HG02759 (cell line): ENCODE measurements around the gene HIKESHI.
A peak's percentile ranks its signal among the peaks of the same experiment; 100 is the strongest.
"Not testable (repeated sequence)": the region's sequence is repeated elsewhere in the genome, so short reads cannot be mapped to it uniquely, and the experiment has no call there.

ENCODE experiments used
- ATAC-seq: cut with Tn5 transposase; IDR thresholded peaks from one replicate; pipeline ENCODE4 v1.9.1; 2021; ENCODE audit warnings: mild to moderate bottlenecking, moderate library complexity; ENCODE audit not compliant: unreplicated experiment

Gene HIKESHI

GRCh38 chr11:86292912-86293616, 9.0 kb upstream of the HIKESHI start:
- ATAC-seq = peak; percentile 81

- no peak for ATAC-seq
Measured at GRCh38 chr11:86294026-86294425, 8.0 kb upstream of the HIKESHI start.

- ATAC-seq = no peak
Measured at GRCh38 chr11:86301742-86302091, 323 bp upstream of the HIKESHI start.

GRCh38 chr11:86303257-86303656, 1.2 kb downstream of the HIKESHI start:
- ATAC-seq = no peak

- not testable (repeated sequence) for ATAC-seq
Measured at GRCh38 chr11:86308710-86309109, 6.7 kb downstream of the HIKESHI start.

- no peak for ATAC-seq
Measured at GRCh38 chr11:86313793-86314192, 11.8 kb downstream of the HIKESHI start.

GRCh38 chr11:86314636-86315035, 12.6 kb downstream of the HIKESHI start:
- ATAC-seq = no peak

GRCh38 chr11:86335131-86335767, 33.2 kb downstream of the HIKESHI start:
- ATAC-seq = no peak

GRCh38 chr11:86337227-86337626, 35.2 kb downstream of the HIKESHI start:
- no peak for ATAC-seq

GRCh38 chr11:86341382-86341781, 39.3 kb downstream of the HIKESHI start:
- ATAC-seq = no peak

GRCh38 chr11:86346513-86346912, 44.5 kb downstream of the HIKESHI start:
- ATAC-seq = no peak

GRCh38 chr11:86355256-86355655, 53.2 kb downstream of the HIKESHI start:
- ATAC-seq = no peak

- ATAC-seq = not testable (repeated sequence)
Measured at GRCh38 chr11:86357412-86357811, 55.4 kb downstream of the HIKESHI start.

- no peak for ATAC-seq
Measured at GRCh38 chr11:86358720-86359119, 56.7 kb downstream of the HIKESHI start.

- no peak for ATAC-seq
Measured at GRCh38 chr11:86360775-86361395, 58.8 kb downstream of the HIKESHI start.

- ATAC-seq = no peak
Measured at GRCh38 chr11:86363424-86363823, 61.4 kb downstream of the HIKESHI start.

- ATAC-seq = no peak
Measured at GRCh38 chr11:86365546-86365945, 63.5 kb downstream of the HIKESHI start.

- no peak for ATAC-seq
Measured at GRCh38 chr11:86369668-86370067, 67.6 kb downstream of the HIKESHI start.

GRCh38 chr11:86370171-86370570, 68.1 kb downstream of the HIKESHI start:
- ATAC-seq = no peak

- no peak for ATAC-seq
Measured at GRCh38 chr11:86370922-86371594, 69.0 kb downstream of the HIKESHI start.

- no peak for ATAC-seq
Measured at GRCh38 chr11:86372041-86372440, 70.0 kb downstream of the HIKESHI start.

GRCh38 chr11:86372586-86372985, 70.5 kb downstream of the HIKESHI start:
- no peak for ATAC-seq
